GM10266 (cell line): ENCODE measurements around the gene OPCML.

ENCODE experiments used
- DNase-seq: peaks from one replicate; pipeline ENCODE4 v3.0.0; 2012; ENCODE audit errors: extremely low spot score
- TF ChIP-seq, protein P1 (sequence below): IDR thresholded peaks from 2 replicates; pipeline ENCODE4 v1.5.1; 2012; ENCODE audit warnings: mild to moderate bottlenecking, low read depth; ENCODE audit not compliant: control insufficient read depth, insufficient read depth; ENCODE audit errors: missing control alignments

The OPCML gene

GRCh38 chr11:132466983-132467382 is 1065.3 kb downstream of the OPCML start:
- TF ChIP-seq, protein P1, sequence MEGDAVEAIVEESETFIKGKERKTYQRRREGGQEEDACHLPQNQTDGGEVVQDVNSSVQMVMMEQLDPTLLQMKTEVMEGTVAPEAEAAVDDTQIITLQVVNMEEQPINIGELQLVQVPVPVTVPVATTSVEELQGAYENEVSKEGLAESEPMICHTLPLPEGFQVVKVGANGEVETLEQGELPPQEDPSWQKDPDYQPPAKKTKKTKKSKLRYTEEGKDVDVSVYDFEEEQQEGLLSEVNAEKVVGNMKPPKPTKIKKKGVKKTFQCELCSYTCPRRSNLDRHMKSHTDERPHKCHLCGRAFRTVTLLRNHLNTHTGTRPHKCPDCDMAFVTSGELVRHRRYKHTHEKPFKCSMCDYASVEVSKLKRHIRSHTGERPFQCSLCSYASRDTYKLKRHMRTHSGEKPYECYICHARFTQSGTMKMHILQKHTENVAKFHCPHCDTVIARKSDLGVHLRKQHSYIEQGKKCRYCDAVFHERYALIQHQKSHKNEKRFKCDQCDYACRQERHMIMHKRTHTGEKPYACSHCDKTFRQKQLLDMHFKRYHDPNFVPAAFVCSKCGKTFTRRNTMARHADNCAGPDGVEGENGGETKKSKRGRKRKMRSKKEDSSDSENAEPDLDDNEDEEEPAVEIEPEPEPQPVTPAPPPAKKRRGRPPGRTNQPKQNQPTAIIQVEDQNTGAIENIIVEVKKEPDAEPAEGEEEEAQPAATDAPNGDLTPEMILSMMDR = no peak
- no peak for DNase-seq

GRCh38 chr11:132464939-132465338 is 1067.4 kb downstream of the OPCML start:
- DNase-seq = no peak
- TF ChIP-seq, protein P1 = no peak

GRCh38 chr11:132464003-132464342 is 1068.3 kb downstream of the OPCML start:
- DNase-seq = no peak
- TF ChIP-seq, protein P1 = no peak

GRCh38 chr11:132463295-132464002 is 1068.9 kb downstream of the OPCML start:
- no peak for DNase-seq
- TF ChIP-seq, protein P1 = no peak

GRCh38 chr11:132459736-132460135 is 1072.6 kb downstream of the OPCML start:
- no peak for DNase-seq
- TF ChIP-seq, protein P1 = no peak

- no peak for DNase-seq
- TF ChIP-seq, protein P1 = no peak
Measured at GRCh38 chr11:132457445-132457844, 1074.9 kb downstream of the OPCML start.

DNA sequence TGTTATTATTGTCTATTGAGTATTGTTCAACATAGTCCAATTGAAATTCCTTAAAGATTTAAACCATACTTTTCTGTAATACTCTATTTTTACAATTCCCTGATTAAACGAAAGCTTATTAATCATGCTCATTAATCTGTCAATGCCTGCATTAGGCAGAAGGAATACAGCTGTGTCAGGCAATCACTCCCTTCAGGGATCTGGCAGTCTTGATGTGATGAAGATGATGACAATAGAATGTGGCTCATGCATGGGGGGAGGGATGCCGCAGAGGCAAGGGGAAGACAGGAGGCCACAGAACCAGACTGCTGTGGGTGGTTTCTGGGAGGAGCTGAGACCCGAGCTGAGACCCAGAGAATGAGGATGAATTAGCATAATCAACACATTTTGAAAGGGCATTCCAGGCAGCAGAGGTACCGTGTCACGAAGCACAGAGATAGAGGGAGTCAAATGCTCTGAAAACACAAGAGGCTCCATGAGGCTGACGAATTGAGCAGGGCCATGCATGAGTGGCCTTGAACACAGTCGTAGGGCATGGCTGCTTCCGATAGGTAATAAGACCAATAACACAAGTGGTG is 1075.5 kb downstream of the OPCML start:
- DNase-seq = no peak
- TF ChIP-seq, protein P1 = no peak
